AG08396 (cell line): ENCODE measurements around the gene IER5.
"Not testable (repeated sequence)": the region's sequence is repeated elsewhere in the genome, so short reads cannot be mapped to it uniquely, and the experiment has no call there.

Experiments used
- DNase-seq: peaks from one replicate; pipeline ENCODE4 v3.0.0; 2012; ENCODE audit warnings: low spot score, mixed read lengths

Gene IER5

DNA sequence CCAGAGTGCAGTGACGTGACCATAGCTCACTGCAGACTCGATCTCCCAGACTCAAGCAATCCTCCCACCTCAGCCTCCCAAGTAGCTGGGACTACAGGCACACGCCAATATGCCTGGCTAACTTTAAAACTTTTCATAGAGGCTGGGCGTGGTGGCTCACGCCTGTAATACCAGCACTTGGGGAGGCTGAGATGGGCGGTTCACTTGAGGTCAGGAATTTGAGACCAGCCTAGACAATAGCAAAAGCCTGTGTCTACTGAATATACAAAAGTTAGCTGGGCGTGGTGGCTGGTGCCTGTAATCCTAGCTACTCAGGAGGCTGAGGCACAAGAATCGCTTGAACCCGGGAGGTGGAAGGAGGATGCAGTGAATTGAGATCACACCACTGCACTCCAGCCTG lies 27.5 kb downstream of the IER5 start:
- not testable (repeated sequence) for DNase-seq

DNA sequence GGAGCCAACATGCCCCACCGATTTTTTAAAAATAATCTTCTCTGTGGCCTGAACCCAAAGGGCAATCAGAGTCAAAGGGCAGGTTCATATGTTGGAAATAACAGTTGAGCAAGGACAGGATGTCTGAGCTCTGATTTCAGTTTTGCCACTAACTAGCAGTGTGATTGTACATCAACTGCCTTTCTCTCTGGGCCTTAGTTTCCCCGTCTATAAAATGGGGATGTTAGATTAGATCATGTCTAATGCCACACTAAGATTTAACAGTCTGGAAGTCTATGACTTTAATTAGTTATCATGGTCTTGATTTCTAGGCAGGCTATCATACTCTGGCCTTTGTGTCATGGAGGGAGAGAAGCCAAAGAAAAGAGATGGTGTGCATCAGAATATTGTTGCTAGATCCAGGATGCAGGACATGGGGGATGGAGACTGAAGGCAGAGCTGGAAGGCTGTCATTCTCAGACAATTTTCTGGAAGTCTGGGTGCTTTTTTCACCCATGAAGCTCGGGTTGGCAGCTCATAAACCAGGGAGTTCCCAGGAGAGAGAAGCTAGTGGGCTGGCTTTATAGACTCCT lies 28.4 kb downstream of the IER5 start:
- no peak for DNase-seq

GRCh38 chr1:181117648-181118449 lies 29.3 kb downstream of the IER5 start:
- DNase-seq: peak; percentile 39

GRCh38 chr1:181119093-181119989 lies 30.8 kb downstream of the IER5 start:
- DNase-seq: no peak

DNA sequence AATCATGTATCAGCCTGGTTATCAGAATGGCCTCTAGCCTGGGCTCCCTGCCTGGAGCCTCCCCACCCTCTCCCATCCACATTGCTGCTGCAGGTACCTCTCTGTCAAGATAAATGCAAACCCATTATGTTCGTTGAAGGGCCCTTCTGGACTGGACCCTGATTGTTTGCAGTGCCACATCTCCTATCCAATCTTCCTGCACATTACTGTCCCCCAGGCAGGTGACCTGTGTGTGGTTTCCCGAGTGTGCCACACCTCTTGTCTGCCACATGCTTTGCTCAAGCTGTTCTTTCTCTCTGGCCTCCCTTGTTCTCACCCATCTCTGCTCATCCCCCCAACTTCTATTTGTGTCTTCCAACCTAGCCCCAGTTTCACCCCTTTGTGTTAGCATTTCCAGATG lies 32.4 kb downstream of the IER5 start:
- DNase-seq: no peak

GRCh38 chr1:181121498-181121897 lies 33.0 kb downstream of the IER5 start:
- DNase-seq: no peak

DNA sequence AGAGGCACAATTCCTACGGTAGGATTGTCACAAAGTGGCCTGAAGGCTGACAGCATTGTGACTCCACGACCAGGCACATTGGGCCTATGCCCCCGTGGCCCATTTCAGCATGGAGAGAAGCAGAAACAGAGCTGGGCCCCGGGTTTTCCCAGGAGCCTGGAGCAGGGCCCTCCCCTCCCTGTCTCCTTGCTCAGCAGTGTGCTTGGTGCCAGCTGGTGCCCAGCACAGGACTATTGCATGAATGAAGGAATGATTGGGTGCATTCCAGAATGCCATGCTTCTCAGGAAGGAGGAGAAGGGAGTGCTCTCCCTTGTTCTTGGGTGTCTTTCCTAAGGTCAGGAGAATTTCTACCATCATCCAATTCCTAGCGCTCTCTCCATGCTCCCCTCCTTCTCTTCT lies 33.7 kb downstream of the IER5 start:
- DNase-seq: no peak

- no peak for DNase-seq
Measured at GRCh38 chr1:181123173-181123572, 34.7 kb downstream of the IER5 start.

GRCh38 chr1:181124291-181124751 lies 35.8 kb downstream of the IER5 start:
- no peak for DNase-seq

GRCh38 chr1:181126289-181126688 lies 37.8 kb downstream of the IER5 start:
- DNase-seq: no peak

DNA sequence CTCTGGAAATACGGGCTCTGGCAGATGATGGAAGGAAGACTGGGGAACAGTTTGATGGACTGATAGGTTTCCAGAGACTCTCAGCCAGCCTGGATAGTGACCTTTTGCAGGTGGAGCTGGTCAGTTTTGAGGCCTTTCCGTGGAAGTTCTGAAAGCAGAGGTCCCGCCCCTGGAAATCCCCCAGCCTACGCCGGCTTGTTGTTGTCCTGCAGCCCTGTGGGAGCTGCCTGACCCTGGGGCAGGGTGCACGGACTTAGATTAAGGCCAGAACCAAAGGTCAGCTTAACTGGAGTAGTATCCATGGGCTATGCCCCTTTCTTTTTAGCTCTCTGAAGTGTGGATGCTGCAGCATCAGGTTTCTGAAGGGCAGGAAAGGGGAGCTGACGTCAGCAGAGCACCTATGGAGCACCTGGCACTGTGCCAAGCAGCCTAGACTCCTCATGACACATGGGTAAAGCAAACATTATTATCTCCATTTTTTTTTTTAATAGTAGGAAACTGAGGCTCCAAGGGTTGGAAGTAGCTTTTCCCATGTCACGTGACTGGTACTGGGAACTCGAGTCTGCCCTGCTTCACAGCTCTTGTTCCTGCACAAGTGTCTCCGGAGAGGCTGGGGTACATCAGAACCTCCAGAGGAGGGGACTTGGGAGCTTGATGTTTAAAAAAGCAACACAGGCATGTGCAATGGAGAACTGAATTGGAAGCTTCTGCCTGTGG lies 38.5 kb downstream of the IER5 start:
- no peak for DNase-seq

DNA sequence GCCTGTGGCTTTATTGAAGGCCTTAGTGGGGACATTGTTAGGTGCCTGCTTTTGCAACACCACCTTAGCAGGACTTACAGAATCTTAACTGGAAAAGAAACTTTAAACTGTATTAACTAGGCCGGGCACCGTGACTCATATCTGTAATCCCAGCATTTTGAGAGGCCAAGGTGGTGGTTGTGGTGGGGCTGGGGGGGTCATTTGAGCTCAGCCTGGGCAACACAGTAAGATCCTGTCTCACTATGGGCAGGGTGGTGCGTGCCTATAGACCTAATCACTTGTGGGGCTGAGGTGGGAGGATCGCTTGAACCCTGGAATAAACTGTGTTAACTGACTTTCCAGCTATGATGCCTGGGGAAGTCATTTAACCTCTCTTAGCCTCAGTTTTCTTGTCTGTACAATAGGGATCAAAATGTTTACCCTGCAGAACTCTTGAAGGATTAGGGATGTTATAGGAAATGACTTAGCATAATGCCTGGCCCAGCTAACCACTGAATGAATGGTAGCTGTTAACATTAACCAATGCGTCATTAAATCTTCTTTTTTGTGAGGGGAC lies 39.5 kb downstream of the IER5 start:
- no peak for DNase-seq

GRCh38 chr1:181128592-181129497 lies 40.3 kb downstream of the IER5 start:
- no peak for DNase-seq

DNA sequence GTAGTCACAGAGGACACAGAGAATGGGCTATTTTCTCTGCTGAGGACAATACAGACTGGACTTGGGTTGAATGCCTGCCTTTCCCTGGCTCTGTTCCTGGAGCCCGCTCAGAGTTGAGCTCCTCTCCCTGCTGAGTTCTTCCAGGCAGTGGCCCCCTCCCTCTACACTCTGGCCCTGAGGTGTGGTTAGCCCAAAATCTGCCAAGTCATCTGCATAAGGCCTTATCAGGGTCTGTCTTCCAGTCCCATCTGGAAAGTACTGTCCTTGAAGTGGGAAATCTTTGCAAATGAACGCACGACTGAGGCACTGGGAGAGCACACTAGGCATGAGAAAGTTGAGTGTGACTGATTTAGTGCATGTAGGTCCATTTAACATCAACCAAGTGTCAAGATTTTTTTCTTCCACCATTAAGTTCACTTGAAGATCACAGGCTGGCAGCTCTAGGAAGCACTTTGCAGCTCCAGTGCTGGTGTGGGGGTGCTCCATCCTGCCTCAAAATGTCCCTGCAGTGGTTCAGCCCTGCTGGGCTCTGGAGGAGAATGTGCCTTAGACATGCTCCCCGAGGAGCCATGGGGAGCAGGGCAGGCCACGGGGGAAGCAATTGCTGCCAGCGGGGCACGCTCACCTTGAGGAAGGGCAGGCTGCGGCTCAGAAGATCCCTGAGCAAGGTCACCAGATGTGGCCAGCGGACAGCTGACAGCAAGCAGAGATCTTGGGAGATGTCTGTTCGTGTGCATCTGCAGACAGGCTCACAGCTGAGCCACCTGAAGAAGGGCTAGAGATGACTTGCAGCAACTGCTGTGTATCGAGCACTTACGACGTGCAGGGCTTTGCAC lies 41.5 kb downstream of the IER5 start:
- no peak for DNase-seq

GRCh38 chr1:181131255-181131941 lies 42.9 kb downstream of the IER5 start:
- no peak for DNase-seq

- DNase-seq: no peak
Measured at GRCh38 chr1:181133441-181133951, 45.0 kb downstream of the IER5 start.

DNA sequence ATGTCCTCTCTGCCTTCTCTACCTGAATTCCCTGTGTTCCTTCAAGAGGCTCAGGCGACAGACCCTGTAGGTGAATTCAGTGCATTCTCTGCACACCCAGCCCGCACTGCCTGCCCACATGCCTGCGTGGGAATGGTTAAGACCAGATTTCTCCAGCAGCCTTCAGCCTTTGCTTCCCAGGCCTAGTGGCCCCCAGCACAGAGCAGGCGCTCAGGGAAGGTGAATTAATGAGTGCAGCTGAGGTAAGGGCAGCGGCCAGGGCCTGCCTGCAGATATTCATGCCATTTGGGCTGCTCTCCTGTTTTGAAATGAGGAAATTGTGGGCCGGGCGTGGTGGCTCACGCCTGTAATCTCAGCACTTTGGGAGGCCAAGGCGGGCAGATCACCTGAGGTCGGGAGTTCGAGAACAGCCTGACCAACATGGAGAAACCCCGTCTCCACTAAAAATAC lies 45.5 kb downstream of the IER5 start:
- no peak for DNase-seq

- peak; percentile 65 for DNase-seq
Measured at GRCh38 chr1:181134543-181135436, 46.3 kb downstream of the IER5 start.
